Aorta (tissue), 5 donors: Measurements from ENCODE around the gene THSD7A. TPM values are rescaled to one million over a fixed set of nuclear protein-coding genes. Genes with fewer than 3 reads are reported as not detected.
A peak's percentile ranks its signal among the peaks of the same experiment; 100 is the strongest.

Experiments
- ATAC-seq: fragments of 200-7000 bp; cut with Tn5 transposase; one replicate; pipeline ENCODE4 v1.9.1; 2022; ENCODE audit warnings: moderate library complexity; ENCODE audit not compliant: low FRiP score
- DNase-seq, 2 donors: peaks; one replicate each; pipeline ENCODE4 v3.0.0-alpha.2; 2020
- H3K27ac ChIP-seq, 2 donors: one replicate each; pipeline ENCODE4 v1.5.1; 2013; ENCODE audit warnings: low read length in 2 of 2, mild to moderate bottlenecking in 2 of 2, moderate library complexity in 2 of 2, control low read depth in 1 of 2, inconsistent platforms in 1 of 2, low read depth in 1 of 2
- H3K27me3 ChIP-seq, 2 donors: one replicate each; pipeline ENCODE4 v1.6.1; 2013; ENCODE audit warnings: control low read depth in 1 of 2, low read length in 1 of 2, mild to moderate bottlenecking in 1 of 2, moderate library complexity in 1 of 2; ENCODE audit not compliant: insufficient read depth in 2 of 2, control insufficient read depth in 1 of 2
- H3K36me3 ChIP-seq, 2 donors: one replicate each; pipeline ENCODE4 v1.6.1; 2013; ENCODE audit warnings: control low read depth in 1 of 2, low read length in 1 of 2, mild to moderate bottlenecking in 1 of 2; ENCODE audit not compliant: insufficient read depth in 2 of 2, control insufficient read depth in 1 of 2
- H3K4me1 ChIP-seq, 2 donors: one replicate each; pipeline ENCODE4 v1.6.1; 2013; ENCODE audit warnings: low read length in 2 of 2, control low read depth in 1 of 2, mild to moderate bottlenecking in 1 of 2, moderate library complexity in 1 of 2; ENCODE audit not compliant: insufficient read depth in 2 of 2, control insufficient read depth in 1 of 2
- H3K4me3 ChIP-seq, 2 donors: one replicate each; pipeline ENCODE4 v1.5.1; 2013; ENCODE audit warnings: low read length in 2 of 2, control low read depth in 1 of 2, mild to moderate bottlenecking in 1 of 2
- H3K9me3 ChIP-seq: one replicate; pipeline ENCODE4 v1.6.1; 2013; ENCODE audit warnings: mild to moderate bottlenecking, low read length; ENCODE audit not compliant: control insufficient read depth
- WGBS, 2 donors: extraction: QIAGEN DNeasy Blood & Tissue Kit; methylation state at CpG; one replicate each; pipeline ENCODE4 v1.1.7; 2013; 5-methylcytosine and 5-hydroxymethylcytosine counted together
- intact Hi-C, 2 donors: fragments of 100-400 bp; cut with DNase I; formaldehyde crosslinking; loops; one replicate each; pipeline versions ENCODE4 v1.14.2 to v1.15.0; 2022
- polyA plus RNA-seq, 2 donors: library from polyadenylated mRNA; stranded (reverse); fragments of 200-250 nt; gene quantifications; one replicate each; pipeline ENCODE4 v1.2.3, GENCODE V29; 2013
- total RNA-seq, 2 donors: library from RNA; stranded (reverse); fragmentation: NEBNext Ultra II Directional; extraction: Animal tissue kit (Norgen Biotek cat#: 25700); gene quantifications; one replicate each; pipeline ENCODE4 v1.2.1, GENCODE V29; 2021
- donor health status: healthy with polysubstance abuse.
- donor health status: Bipolar disorder and iron deficiency.
- donor health status: DM: no; HTN: no; CAD: no.
- donor health status: DM: no; HTN: no; CAD: no.
- donor health status: DM: yes; HTN: yes; CAD: no.

THSD7A gene
- total and polyA plus RNA-seq, 4 donors, result 0.03 to 20.0 (median 12.1) TPM; not detected in 1

GRCh38 chr7:11373546-11374142 is 458.4 kb downstream of the THSD7A start:
- Histone ChIP-seq H3K9me3 (no peaks in the 10 kb centered on the region), H3K4me3 (no peak overlapping the region), H3K4me1 (no peaks in the 10 kb centered on the region), H3K36me3 (no peaks in the 10 kb centered on the region), H3K27me3 (no peaks in the 10 kb centered on the region), H3K27ac (no peak overlapping the region)
- ATAC-seq (no peak), DNase-seq (no peak)
- intact Hi-C loops, result no loop called here
- WGBS, 2 donors, result 58 to 74% methylated on average over 2 of the region's 2 CpGs

- Histone ChIP-seq H3K4me1 (no peaks in the 10 kb centered on the region), H3K27me3 (no peaks in the 10 kb centered on the region), H3K4me3 (no peak overlapping the region), H3K36me3 (no peaks in the 10 kb centered on the region), H3K27ac (no peak overlapping the region), H3K9me3 (no peaks in the 10 kb centered on the region)
- ATAC-seq (no peak), DNase-seq (no peak)
- intact Hi-C loops, result no loop called here
- 86 to 89% methylated on average over 1 of the region's 1 CpG for WGBS, 2 donors
Measured at GRCh38 chr7:11369696-11370095, 462.3 kb downstream of the THSD7A start.

GRCh38 chr7:11366118-11366517 is 465.9 kb downstream of the THSD7A start:
- Histone ChIP-seq H3K4me1 (no peaks in the 10 kb centered on the region), H3K27me3 (no peaks in the 10 kb centered on the region), H3K4me3 (no peak overlapping the region), H3K36me3 (no peaks in the 10 kb centered on the region), H3K27ac (no peak overlapping the region), H3K9me3 (no peaks in the 10 kb centered on the region)
- intact Hi-C loops, result no loop called here
- WGBS, 2 donors, result 89 to 94% methylated on average over 4 of the region's 4 CpGs
- DNase-seq, result no peak
- ATAC-seq, result no peak

- Histone ChIP-seq H3K36me3 (no peaks in the 10 kb centered on the region), H3K27me3 (no peaks in the 10 kb centered on the region), H3K4me3 (no peak overlapping the region), H3K4me1 (no peaks in the 10 kb centered on the region), H3K27ac (no peak overlapping the region), H3K9me3 (no peaks in the 10 kb centered on the region)
- ATAC-seq (no peak), DNase-seq (no peak)
- WGBS, 2 donors, result 99 to 100% methylated on average over 1 of the region's 1 CpG
- intact Hi-C loops, result loop anchor here in 1 of 2 donors (10.0 kb wide), 1 partner anchor 64 kb away; no protein-coding TSS in a partner anchor
Measured at GRCh38 chr7:11358637-11359036, 473.4 kb downstream of the THSD7A start.

- intact Hi-C loops, result loop anchor here in 1 of 2 donors (10.0 kb wide), 1 partner anchor 61 kb away; no protein-coding TSS in a partner anchor
- DNase-seq (no peak), ATAC-seq (no peak)
Measured at GRCh38 chr7:11355399-11356005, 476.5 kb downstream of the THSD7A start.

GRCh38 chr7:11346302-11346701 is 485.7 kb downstream of the THSD7A start:
- intact Hi-C loops, result no loop called here
- Histone ChIP-seq H3K4me1 (peaks cover 0 to 5% of the 10 kb centered on the region in 2 donors), H3K36me3 (no peaks in the 10 kb centered on the region), H3K9me3 (no peaks in the 10 kb centered on the region), H3K4me3 (no peak overlapping the region), H3K27ac (no peak overlapping the region), H3K27me3 (no peaks in the 10 kb centered on the region)
- DNase-seq (no peak), ATAC-seq (no peak)
- 45 to 49% methylated on average over 2 of the region's 2 CpGs for WGBS, 2 donors

More at GRCh38 chr7:11355399-11356005, 476.5 kb downstream of the THSD7A start:
- H3K4me1 ChIP-seq, result no peaks in the 10 kb centered on the region
- no peaks in the 10 kb centered on the region for H3K27me3 ChIP-seq
- no peak overlapping the region for H3K4me3 ChIP-seq
- WGBS, 2 donors, result 27 to 41% methylated on average over 5 of the region's 5 CpGs
- no peaks in the 10 kb centered on the region for H3K9me3 ChIP-seq
- H3K27ac ChIP-seq, result no peak overlapping the region
- no peaks in the 10 kb centered on the region for H3K36me3 ChIP-seq

GRCh38 chr7:11345621-11346020 is 486.4 kb downstream of the THSD7A start:
- Histone ChIP-seq H3K36me3 (no peaks in the 10 kb centered on the region), H3K9me3 (no peaks in the 10 kb centered on the region), H3K27ac (no peak overlapping the region), H3K27me3 (no peaks in the 10 kb centered on the region), H3K4me1 (peaks cover 0 to 5% of the 10 kb centered on the region in 2 donors), H3K4me3 (no peak overlapping the region)
- no peak for DNase-seq
- intact Hi-C loops, result no loop called here
- WGBS, 2 donors, result 20 to 27% methylated on average over 2 of the region's 2 CpGs
- no peak for ATAC-seq

- intact Hi-C loops, result no loop called here
- Histone ChIP-seq H3K9me3 (no peaks in the 10 kb centered on the region), H3K36me3 (no peaks in the 10 kb centered on the region), H3K4me3 (peak overlapping the region in 1 of 2 donors; percentile 20), H3K4me1 (peaks cover 0 to 5% of the 10 kb centered on the region in 2 donors), H3K27me3 (no peaks in the 10 kb centered on the region), H3K27ac (no peak overlapping the region)
- 13 to 14% methylated on average over 10 of the region's 10 CpGs for WGBS, 2 donors
- DNase-seq, result no peak
- ATAC-seq, result no peak
Measured at GRCh38 chr7:11343818-11344413, 488.1 kb downstream of the THSD7A start.

GRCh38 chr7:11343136-11343535 is 488.9 kb downstream of the THSD7A start:
- H3K9me3 ChIP-seq, result no peaks in the 10 kb centered on the region
- intact Hi-C loops, result no loop called here
- H3K27me3 ChIP-seq, result no peaks in the 10 kb centered on the region
- no peaks in the 10 kb centered on the region for H3K36me3 ChIP-seq
- no peak overlapping the region for H3K27ac ChIP-seq
- ATAC-seq, result no peak
- DNase-seq, result no peak
- H3K4me3 ChIP-seq, result no peak overlapping the region
- peaks cover 0 to 5% of the 10 kb centered on the region in 2 donors for H3K4me1 ChIP-seq
